ENCODE data around the gene TPPP.

Gene TPPP

GRCh38 chr5:657570-657969, 35.6 kb downstream of the TPPP start:
- H2AFZ ChIP-seq (ENCODE audit: low read depth, low read length, severe bottlenecking), result no peak overlapping the region
- no peaks in the 10 kb centered on the region for H3K36me3 ChIP-seq (ENCODE audit: low read length)

GRCh38 chr5:655406-655805, 37.7 kb downstream of the TPPP start:
- TF ChIP-seq EZH2phosphoT487 (conservative IDR thresholded peaks at IDR 0.05; ENCODE audit: low read length) (no peak), CTCF (IDR thresholded peaks at IDR 0.05; ENCODE audit: insufficient read depth, low read length, poor library complexity, severe bottlenecking) (no peak)
- Histone ChIP-seq H3K4me3 (ENCODE audit: insufficient read depth, low read length, poor library complexity, severe bottlenecking) (no peak overlapping the region), H3K4me2 (ENCODE audit: low read depth, low read length, poor library complexity, severe bottlenecking) (no peak overlapping the region), H3K9me3 (ENCODE audit: insufficient read depth, low read length) (no peaks in the 10 kb centered on the region), H3K27me3 (ENCODE audit: low read length) (no peaks in the 10 kb centered on the region), H2AFZ (ENCODE audit: low read depth, low read length, severe bottlenecking) (no peak overlapping the region), H3K27ac (ENCODE audit: low read depth, low read length) (no peak overlapping the region), H3K79me2 (ENCODE audit: insufficient read depth, low read length) (no peaks in the 10 kb centered on the region), H4K20me1 (ENCODE audit: low read depth, low read length) (no peaks in the 10 kb centered on the region), H3K9ac (ENCODE audit: low read length) (no peak overlapping the region), H3F3A (ENCODE audit: insufficient read depth) (no peaks in the 10 kb centered on the region), H3K36me3 (ENCODE audit: low read length) (no peaks in the 10 kb centered on the region), H3K9me2 (replicated peaks; ENCODE audit: insufficient read depth, low read length) (no peaks in the 10 kb centered on the region)

More at GRCh38 chr5:657570-657969, 35.6 kb downstream of the TPPP start:
- Histone ChIP-seq H3K27me3 (ENCODE audit: low read length) (no peaks in the 10 kb centered on the region), H3K9me2 (replicated peaks; ENCODE audit: insufficient read depth, low read length) (no peaks in the 10 kb centered on the region), H3K27ac (ENCODE audit: low read depth, low read length) (no peak overlapping the region), H3K4me3 (ENCODE audit: insufficient read depth, low read length, poor library complexity, severe bottlenecking) (no peak overlapping the region), H3K79me2 (ENCODE audit: insufficient read depth, low read length) (no peaks in the 10 kb centered on the region), H3K4me2 (ENCODE audit: low read depth, low read length, poor library complexity, severe bottlenecking) (no peak overlapping the region), H4K20me1 (ENCODE audit: low read depth, low read length) (no peaks in the 10 kb centered on the region), H3F3A (ENCODE audit: insufficient read depth) (no peaks in the 10 kb centered on the region), H3K9me3 (ENCODE audit: insufficient read depth, low read length) (no peaks in the 10 kb centered on the region), H3K9ac (ENCODE audit: low read length) (no peak overlapping the region)
- TF ChIP-seq CTCF (IDR thresholded peaks at IDR 0.05; ENCODE audit: insufficient read depth, low read length, poor library complexity, severe bottlenecking), result no peak
- no peak for TF ChIP-seq EZH2phosphoT487 (conservative IDR thresholded peaks at IDR 0.05; ENCODE audit: low read length)

- no peaks in the 10 kb centered on the region for H3K9me3 ChIP-seq (ENCODE audit: insufficient read depth, low read length)
- no peak overlapping the region for H3K4me3 ChIP-seq (ENCODE audit: insufficient read depth, low read length, poor library complexity, severe bottlenecking)
- no peak overlapping the region for H3K27ac ChIP-seq (ENCODE audit: low read depth, low read length)
- no peaks in the 10 kb centered on the region for H4K20me1 ChIP-seq (ENCODE audit: low read depth, low read length)
- H3K36me3 ChIP-seq (ENCODE audit: low read length), result no peaks in the 10 kb centered on the region
- H3K4me2 ChIP-seq (ENCODE audit: low read depth, low read length, poor library complexity, severe bottlenecking), result no peak overlapping the region
- no peaks in the 10 kb centered on the region for H3K79me2 ChIP-seq (ENCODE audit: insufficient read depth, low read length)
- TF ChIP-seq EZH2phosphoT487 (conservative IDR thresholded peaks at IDR 0.05; ENCODE audit: low read length) (no peak), CTCF (IDR thresholded peaks at IDR 0.05; ENCODE audit: insufficient read depth, low read length, poor library complexity, severe bottlenecking) (no peak)
- no peaks in the 10 kb centered on the region for H3F3A ChIP-seq (ENCODE audit: insufficient read depth)
- no peaks in the 10 kb centered on the region for H3K27me3 ChIP-seq (ENCODE audit: low read length)
- H2AFZ ChIP-seq (ENCODE audit: low read depth, low read length, severe bottlenecking), result no peak overlapping the region
- no peak overlapping the region for H3K9ac ChIP-seq (ENCODE audit: low read length)
- no peaks in the 10 kb centered on the region for H3K9me2 ChIP-seq (replicated peaks; ENCODE audit: insufficient read depth, low read length)
Observed at GRCh38 chr5:654071-654778, 38.9 kb downstream of the TPPP start.
